ENCODE measurements around the gene SECISBP2L.

DNA sequence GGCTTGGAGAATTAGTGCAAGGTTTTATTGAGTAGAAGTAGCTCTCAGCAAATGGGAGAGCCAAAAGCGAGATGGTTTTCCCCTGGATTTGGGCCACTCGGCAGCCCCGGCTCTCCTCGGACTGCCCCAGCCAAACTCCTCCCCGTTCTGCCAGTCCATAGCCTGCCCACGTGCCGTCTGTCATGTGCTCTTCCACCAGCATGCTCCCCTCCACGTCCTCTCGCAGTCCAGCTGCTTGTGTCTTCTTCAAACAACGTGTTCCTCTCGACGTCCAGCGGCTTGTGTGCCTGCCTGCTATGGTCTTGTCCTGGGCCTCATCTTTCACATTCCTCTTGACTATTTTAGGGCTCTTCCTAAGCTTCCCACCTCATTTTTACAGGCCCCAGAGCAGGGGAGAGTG, 16.7 kb upstream of the SECISBP2L start:
- TF ChIP-seq, protein P1, sequence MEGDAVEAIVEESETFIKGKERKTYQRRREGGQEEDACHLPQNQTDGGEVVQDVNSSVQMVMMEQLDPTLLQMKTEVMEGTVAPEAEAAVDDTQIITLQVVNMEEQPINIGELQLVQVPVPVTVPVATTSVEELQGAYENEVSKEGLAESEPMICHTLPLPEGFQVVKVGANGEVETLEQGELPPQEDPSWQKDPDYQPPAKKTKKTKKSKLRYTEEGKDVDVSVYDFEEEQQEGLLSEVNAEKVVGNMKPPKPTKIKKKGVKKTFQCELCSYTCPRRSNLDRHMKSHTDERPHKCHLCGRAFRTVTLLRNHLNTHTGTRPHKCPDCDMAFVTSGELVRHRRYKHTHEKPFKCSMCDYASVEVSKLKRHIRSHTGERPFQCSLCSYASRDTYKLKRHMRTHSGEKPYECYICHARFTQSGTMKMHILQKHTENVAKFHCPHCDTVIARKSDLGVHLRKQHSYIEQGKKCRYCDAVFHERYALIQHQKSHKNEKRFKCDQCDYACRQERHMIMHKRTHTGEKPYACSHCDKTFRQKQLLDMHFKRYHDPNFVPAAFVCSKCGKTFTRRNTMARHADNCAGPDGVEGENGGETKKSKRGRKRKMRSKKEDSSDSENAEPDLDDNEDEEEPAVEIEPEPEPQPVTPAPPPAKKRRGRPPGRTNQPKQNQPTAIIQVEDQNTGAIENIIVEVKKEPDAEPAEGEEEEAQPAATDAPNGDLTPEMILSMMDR (IDR thresholded peaks at IDR 0.05), result no peak
- no peak for TF ChIP-seq EZH2 (IDR thresholded peaks at IDR 0.05; ENCODE audit: borderline replicate concordance, insufficient read depth, low read depth, low read length, poor library complexity, severe bottlenecking)
